GM12873 (cell line): ENCODE measurements around the gene CPT2.

Source experiments
- CTCF ChIP-seq: IDR thresholded peaks from 2 replicates; pipeline ENCODE4 v1.5.1; 2012; ENCODE audit warnings: low read depth, mild to moderate bottlenecking, moderate library complexity, low read length, control low read depth; ENCODE audit not compliant: insufficient read depth; ENCODE audit errors: missing control alignments

Gene CPT2

GRCh38 chr1:53182111-53182593 lies 14.5 kb upstream of the CPT2 start:
- TF ChIP-seq CTCF = peak; percentile 87

GRCh38 chr1:53182716-53183094 lies 13.9 kb upstream of the CPT2 start:
- TF ChIP-seq CTCF = no peak

GRCh38 chr1:53183095-53183990 lies 13.3 kb upstream of the CPT2 start:
- TF ChIP-seq CTCF = no peak

GRCh38 chr1:53186533-53186932 lies 10.1 kb upstream of the CPT2 start:
- TF ChIP-seq CTCF = no peak

GRCh38 chr1:53187401-53187800 lies 9.2 kb upstream of the CPT2 start:
- no peak for TF ChIP-seq CTCF

GRCh38 chr1:53188099-53188498 lies 8.5 kb upstream of the CPT2 start:
- TF ChIP-seq CTCF = no peak

GRCh38 chr1:53189061-53189460 lies 7.6 kb upstream of the CPT2 start:
- no peak for TF ChIP-seq CTCF
